Glomerular visceral epithelial cell (primary cell): ENCODE data around the gene C5AR1.
"Not testable (repeated sequence)": the region's sequence is repeated elsewhere in the genome, so short reads cannot be mapped to it uniquely, and the experiment has no call there.

Source experiments
- DNase-seq: peaks from one replicate; pipeline ENCODE4 v3.0.0-alpha.2; 2016; ENCODE audit errors: extremely low spot score

Gene C5AR1

GRCh38 chr19:47309608-47310007, at the start of gene C5AR1:
Gene C5AR1, plus strand, starts transcription at chr19:47309861. Its CDS starts 35 bp downstream, at chr19:47309896.
- DNase-seq: no peak

- no peak for DNase-seq
Measured at GRCh38 chr19:47260476-47260875, 49.2 kb upstream of the C5AR1 start.

- DNase-seq: not testable (repeated sequence)
Measured at GRCh38 chr19:47261946-47262793, 47.5 kb upstream of the C5AR1 start.

- DNase-seq: no peak
Measured at GRCh38 chr19:47264629-47265028, 45.0 kb upstream of the C5AR1 start.

DNA sequence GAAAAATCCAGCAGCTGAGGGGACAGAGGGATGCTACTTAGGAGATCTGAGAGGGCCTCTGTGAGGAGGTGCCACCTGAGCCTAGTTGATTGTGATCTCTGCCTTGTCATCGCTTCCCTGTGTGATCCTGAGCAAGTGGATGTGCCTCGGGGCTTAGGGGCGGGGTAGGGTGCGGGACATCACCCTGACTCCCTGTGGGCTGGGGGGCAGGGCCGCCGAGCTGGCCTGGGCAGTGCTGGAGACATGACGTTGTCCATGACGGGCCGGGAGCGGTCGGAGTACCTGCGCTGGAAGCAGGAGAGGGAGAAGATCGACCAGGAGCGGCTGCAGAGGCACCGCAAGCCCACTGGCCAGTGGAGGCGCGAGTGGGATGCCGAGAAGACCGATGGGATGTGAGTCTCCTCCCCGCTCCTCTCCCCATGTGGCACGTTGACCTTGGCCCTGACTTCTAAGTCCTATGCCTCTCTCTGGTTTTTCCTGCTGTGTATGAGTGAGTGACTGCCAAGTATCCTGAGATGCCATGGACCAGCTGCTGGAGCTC, 43.2 kb upstream of the C5AR1 start:
- DNase-seq: no peak

GRCh38 chr19:47267350-47267759, 42.3 kb upstream of the C5AR1 start:
- DNase-seq: no peak

DNA sequence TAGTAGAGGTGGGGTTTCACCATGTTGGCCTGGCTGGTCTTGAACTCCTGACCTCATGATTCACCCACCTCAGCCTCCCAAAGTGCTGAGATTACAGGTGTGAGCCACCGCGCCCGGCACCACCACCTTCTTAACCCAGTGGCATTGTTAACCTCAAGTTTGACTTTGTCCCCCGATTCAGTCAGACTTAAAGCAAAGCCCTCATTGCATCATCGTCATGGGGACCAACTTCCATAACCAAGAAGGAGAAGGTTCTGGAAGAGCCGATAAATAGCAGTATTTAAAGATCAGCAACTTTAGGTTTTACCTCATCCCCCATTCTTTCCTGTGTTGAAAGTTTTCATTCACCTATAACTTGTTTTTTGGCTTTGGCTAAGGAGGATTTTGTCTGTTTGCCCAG, 41.6 kb upstream of the C5AR1 start:
- no peak for DNase-seq

GRCh38 chr19:47269596-47269995, 40.1 kb upstream of the C5AR1 start:
- no peak for DNase-seq

DNA sequence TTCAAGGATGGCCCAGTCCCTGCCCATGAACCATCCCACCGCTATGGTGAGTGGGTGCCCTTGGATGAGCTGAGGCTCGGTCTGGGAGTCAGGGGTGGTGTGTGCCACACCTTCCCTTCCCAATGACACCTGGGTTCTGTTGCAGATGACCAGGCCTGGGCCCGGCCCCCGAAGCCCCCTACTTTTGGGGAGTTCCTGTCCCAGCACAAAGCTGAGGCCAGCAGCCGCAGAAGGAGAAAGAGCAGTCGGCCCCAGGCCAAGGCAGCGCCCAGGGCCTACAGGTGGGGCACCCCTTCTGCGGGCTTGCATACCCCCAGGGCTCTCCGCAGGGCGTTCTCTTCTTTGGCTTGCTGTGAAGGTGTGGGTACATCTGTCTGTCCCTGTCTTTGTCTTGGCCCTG, 39.3 kb upstream of the C5AR1 start:
- no peak for DNase-seq

DNA sequence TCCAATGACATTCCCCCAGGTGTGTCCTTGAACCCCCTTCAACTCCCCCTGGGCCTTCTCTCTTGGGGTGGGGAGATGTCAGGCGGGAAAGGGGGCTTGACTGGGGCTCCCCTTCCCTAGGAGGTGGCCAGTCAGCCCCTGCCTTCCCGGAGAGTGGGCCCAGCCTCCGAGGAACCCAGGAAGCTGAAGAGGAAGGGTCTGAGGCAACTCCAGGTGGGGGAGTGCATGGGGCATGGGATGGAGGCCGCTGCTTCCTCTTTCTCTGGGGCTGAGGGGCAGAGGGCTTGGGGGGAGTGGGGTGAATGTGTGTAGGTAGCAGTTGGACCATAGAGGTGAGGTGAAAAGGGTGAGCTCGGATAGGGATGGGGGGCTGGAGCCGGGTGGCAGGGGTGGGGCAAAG, 37.7 kb upstream of the C5AR1 start:
- DNase-seq: no peak

DNA sequence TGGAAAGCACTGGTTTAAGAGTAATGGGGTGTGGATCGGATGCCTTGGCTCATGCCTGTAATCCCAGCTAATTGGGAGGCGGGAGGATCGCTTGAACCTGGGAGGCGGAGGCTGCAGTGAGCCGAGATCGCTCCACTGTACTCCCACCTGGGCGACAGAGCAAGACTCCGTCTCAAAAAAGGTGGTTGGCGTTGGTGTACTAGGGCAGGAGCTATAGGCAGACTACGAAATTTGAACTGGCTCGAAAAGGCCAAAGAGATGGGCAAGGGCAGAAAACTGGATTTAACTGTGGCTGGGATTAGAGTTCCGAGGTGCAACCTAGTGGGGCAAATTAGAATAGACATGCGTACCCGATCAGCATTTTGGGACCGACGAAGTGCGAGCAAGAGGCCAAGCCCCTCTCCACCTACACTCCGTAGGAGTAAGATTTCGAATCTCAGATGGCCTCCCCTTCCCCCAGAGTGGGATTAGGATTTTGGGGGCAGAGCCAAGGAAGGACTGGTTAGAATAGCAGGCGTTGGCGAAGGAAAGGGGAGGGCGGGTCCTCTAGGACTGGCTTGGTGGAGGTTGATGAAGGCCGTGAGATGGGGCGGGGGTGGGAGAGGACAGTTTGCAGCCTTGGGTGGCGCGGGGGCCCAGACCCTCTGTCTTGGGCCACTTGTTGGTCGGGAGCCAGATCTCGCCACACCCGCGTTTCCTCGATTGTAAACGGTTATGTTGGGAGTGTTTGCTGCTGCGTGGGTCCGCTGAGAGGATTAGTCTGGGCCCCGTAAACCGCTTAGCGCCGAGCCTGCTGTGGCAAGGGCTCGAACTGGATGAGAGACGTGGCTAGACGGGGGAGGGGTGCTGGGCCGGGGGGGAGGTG, 37.0 kb upstream of the C5AR1 start:
- no peak for DNase-seq

GRCh38 chr19:47273313-47274070, 36.2 kb upstream of the C5AR1 start:
- DNase-seq: peak; percentile 95

- DNase-seq: peak; percentile 98
Measured at GRCh38 chr19:47274071-47274890, 35.4 kb upstream of the C5AR1 start, which contains the start of gene INAFM1. Gene INAFM1, plus strand, starts transcription at chr19:47274885. Its CDS starts 35 bp downstream, at chr19:47274920.

- no peak for DNase-seq
Measured at GRCh38 chr19:47274891-47275761, 34.5 kb upstream of the C5AR1 start.

DNA sequence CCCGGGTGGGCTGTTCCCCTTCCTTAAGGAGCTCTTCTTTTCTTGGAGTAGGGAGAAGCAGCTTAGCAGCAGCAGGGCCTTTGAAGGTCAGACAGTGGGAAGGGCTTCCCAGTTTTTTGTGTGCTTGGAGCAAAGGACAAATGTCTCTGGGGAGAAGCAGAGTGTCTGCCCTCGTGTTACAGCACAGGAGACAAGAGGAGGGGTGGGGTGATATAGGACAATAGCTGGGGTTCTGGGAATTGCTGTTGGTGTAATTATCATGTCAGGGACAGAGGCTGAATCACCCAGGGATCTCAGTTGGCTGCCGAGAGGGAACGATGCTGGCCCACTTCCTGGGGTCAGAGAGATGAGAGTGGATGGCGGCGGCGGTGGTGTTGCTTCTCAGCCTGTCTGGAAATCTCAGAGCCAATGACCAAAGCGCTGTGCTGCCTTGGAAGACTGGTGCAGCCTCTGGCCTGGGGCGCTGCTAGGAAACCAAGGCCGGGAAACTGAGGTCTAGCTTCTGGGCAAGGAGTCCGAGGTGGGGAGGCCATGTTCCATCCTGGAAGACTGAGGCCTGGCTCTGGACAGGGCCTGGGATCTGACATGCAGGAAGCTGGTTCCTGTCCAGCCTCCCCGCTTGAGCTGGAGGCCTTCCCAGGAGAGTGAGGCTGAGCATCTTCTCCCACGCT, 33.7 kb upstream of the C5AR1 start:
- DNase-seq: no peak

- DNase-seq: not testable (repeated sequence)
Measured at GRCh38 chr19:47276513-47276912, 33.1 kb upstream of the C5AR1 start.

DNA sequence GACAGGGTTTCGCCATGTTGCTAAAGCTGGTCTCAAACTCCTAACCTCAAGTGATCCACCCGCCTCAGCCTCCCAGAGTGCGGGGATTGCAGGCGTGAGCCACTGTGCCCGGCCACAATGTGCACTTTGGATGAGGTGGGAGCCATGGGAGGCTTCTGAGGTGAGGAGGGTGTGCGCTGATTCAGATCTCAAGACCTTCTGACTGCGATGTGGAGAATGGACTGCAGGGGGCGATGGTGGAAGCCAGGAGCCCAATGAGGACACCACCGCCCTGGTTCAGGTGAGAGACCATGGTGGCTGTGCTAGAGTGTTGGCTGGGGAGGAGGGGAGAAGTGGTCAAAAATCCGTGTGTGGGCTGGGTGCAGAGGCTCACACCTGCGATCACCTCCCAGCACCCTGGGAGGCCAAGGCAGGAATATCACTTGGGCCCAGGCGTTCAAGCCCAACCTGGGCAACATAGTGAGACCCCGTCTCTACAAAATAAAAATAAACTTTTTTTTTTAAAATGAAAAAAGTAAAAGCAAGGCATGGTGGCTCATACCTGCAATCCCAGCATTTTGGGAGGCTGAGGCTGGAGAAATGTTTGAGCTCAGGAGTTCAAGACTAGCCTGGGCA, 29.4 kb upstream of the C5AR1 start:
- no peak for DNase-seq

DNA sequence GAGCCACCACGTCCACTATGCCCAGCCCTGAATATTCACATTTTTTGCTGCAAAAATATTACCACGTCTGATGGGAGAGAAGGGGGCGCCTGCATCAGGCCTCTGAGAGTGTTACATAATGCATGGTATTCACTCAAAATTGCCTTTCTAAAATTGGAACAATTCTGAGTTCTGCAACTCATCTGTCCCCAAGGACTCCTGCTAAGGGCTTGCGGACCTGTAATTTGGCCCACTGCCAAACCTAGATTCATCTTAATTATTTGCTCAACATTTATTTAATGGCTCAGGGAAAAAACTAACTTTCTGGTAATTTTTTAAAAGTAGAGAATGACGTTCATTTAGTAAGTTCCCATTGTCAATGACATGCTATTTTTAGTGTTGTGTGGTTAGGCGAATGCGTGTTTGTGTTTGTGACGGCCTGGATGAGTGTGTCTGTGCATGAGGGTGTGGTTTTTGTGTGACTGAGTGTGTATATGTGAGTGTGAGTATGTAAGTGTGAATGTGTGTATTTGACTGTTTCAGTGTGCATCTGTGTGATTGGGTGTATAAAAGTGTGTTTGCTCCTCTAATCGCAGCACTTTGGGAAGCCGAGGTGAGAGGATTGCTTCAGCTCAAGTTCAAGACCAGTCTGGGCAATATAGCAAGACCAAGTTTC, 26.1 kb upstream of the C5AR1 start:
- no peak for DNase-seq
